Psoas muscle (tissue), 8 donors: ENCODE data around the gene ZNF710. TPM values are rescaled to one million over a fixed set of nuclear protein-coding genes. Genes with fewer than 3 reads are reported as not detected.
"Not testable (repeated sequence)": the region's sequence is repeated elsewhere in the genome, so short reads cannot be mapped to it uniquely, and the experiment has no call there.

ENCODE experiments used
- ATAC-seq, 4 donors: fragments of 200-7000 bp; cut with Tn5 transposase; one replicate each; pipeline ENCODE4 v1.9.1; 2020; ENCODE audit warnings: moderate library complexity in 3 of 4, mild to moderate bottlenecking in 2 of 4
- DNase-seq, 2 donors: peaks; one replicate each; pipeline ENCODE4 v3.0.0-alpha.2; 2020
- H3K27ac ChIP-seq: fragments of 200-600 bp; one replicate; pipeline ENCODE4 v1.8.0; 2022
- H3K27me3 ChIP-seq, 3 donors: fragments of 200-600 bp in 1 of 3; one replicate each; pipeline versions ENCODE4 v1.6.1 to v1.8.0; 2013 to 2022; ENCODE audit warnings: low read length in 2 of 3, mild to moderate bottlenecking in 2 of 3, moderate library complexity in 1 of 3; ENCODE audit not compliant: insufficient read depth in 3 of 3
- H3K36me3 ChIP-seq, 2 donors: fragments of 200-600 bp in 1 of 2; one replicate each; pipeline versions ENCODE4 v1.6.1 to v1.8.0; 2013 to 2022; ENCODE audit warnings: low read depth in 1 of 2, mild to moderate bottlenecking in 1 of 2, moderate library complexity in 1 of 2; ENCODE audit not compliant: insufficient read depth in 1 of 2
- H3K4me1 ChIP-seq: fragments of 200-600 bp; one replicate; pipeline ENCODE4 v1.8.0; 2022
- H3K4me3 ChIP-seq: fragments of 200-600 bp; one replicate; pipeline ENCODE4 v1.8.0; 2022; ENCODE audit warnings: mild to moderate bottlenecking
- H3K9me3 ChIP-seq: fragments of 200-600 bp; one replicate; pipeline ENCODE4 v1.8.0; 2022
- WGBS, 3 donors: extraction: QIAGEN DNeasy Blood & Tissue Kit; methylation state at CpG; one replicate each; pipeline versions ENCODE4 v1.1.6 to v1.1.7; 2013; 5-methylcytosine and 5-hydroxymethylcytosine counted together
- intact Hi-C, 2 donors: fragments of 100-400 bp; cut with DNase I; formaldehyde crosslinking; loops; one replicate each; pipeline versions ENCODE4 v1.11.0 to v1.14.2; 2022
- long read RNA-seq, 2 donors: library from polyadenylated mRNA; unstranded; transcript quantifications; one replicate each; pipeline ENCODE4 v2.0.0, GENCODE V29; 2021
- polyA plus RNA-seq, 3 donors: library from polyadenylated mRNA; stranded (reverse); fragments of 200-250 nt; gene quantifications; one replicate each; pipeline ENCODE4 v1.2.3, GENCODE V29; 2013
- total RNA-seq, 4 donors: library from RNA; stranded (reverse); fragmentation: NEBNext Ultra II Directional in 2 of 4; extraction: Animal tissue kit (Norgen Biotek cat#: 25700) in 2 of 4; gene quantifications; one replicate each; pipeline versions ENCODE4 v1.2.1 to v1.2.4, GENCODE V29; 2021 to 2023
- TF ChIP-seq, protein P1 (sequence below): fragments of 200-600 bp; IDR thresholded peaks from one replicate; pipeline ENCODE4 v1.8.0; 2022; ENCODE audit warnings: antibody characterized with exemption
- donor health status: healthy with polysubstance abuse.
- donor health status: DM: no; HTN: no; CAD: no; lungs with moderate emphysema.
- donor health status: Bipolar disorder and iron deficiency.
- donor health status: healthy.
- donor health status: DM: yes; HTN: yes; CAD: no.
- donor health status: DM: no; HTN: no; CAD: no.
- donor health status: DM: no; HTN: no; CAD: no.
- donor health status: DM: yes; HTN: yes; CAD: no.

The ZNF710 gene, protein sequence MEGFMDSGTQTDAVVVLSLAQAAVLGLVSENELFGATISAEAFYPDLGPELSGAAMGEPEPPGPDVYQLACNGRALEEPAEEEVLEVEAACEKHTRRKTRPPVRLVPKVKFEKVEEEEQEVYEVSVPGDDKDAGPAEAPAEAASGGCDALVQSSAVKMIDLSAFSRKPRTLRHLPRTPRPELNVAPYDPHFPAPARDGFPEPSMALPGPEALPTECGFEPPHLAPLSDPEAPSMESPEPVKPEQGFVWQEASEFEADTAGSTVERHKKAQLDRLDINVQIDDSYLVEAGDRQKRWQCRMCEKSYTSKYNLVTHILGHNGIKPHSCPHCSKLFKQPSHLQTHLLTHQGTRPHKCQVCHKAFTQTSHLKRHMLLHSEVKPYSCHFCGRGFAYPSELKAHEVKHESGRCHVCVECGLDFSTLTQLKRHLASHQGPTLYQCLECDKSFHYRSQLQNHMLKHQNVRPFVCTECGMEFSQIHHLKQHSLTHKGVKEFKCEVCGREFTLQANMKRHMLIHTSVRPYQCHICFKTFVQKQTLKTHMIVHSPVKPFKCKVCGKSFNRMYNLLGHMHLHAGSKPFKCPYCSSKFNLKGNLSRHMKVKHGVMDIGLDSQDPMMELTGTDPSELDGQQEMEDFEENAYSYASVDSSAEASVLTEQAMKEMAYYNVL
- 1 to 10 TPM; 3.1 to 8.1 (median 5.6) TPM for total RNA-seq
- 1 to 10 TPM; 1.3 to 4.5 (median 1.9) TPM for polyA plus RNA-seq
- long read RNA-seq, donor 1, partial matches to known transcripts = 0 of 2 reads
- long read RNA-seq, donor 1, other reads (novel, unspliced or antisense) = 2 of 2 reads
- long read RNA-seq, donor 2, partial matches to known transcripts = 1 of 9 reads
- long read RNA-seq, donor 2, other reads (novel, unspliced or antisense) = 8 of 9 reads

DNA sequence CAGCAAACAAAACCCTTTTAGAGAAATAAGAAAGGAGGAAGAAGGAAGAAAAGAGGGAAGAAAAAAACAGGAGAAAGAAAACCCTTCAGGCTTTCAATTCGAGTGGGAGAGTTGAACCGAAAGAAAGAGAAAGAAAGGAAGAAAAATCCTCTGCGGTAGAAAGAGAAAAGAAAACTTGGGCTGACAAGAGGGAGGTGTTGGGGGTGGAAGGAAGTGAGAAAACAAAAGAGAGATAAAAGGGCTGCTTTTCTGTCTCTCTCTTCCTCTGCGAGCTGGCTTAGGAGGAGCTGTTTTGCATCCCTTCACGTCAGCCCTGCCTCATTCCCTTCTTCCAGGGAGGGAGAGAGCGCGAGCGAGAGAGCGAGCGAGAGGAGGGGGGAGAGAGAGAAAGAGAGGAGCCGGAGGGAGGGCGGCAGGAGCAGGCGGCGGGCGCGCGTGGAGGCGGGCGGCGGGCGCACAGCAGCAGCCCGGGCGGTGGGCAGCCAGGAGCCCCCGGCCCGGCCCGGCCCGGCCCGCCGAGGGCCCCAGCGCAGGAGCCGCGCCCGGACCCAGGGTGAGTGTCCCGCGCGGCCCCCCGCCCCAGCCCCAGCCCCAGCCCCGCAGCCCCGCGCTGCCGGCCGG, at the start of gene ZNF710:
ZNF710 (plus strand) TSS at position 263 of the 621 bp plus-strand sequence. CDS start 65,814 bp downstream, outside the sequence.
- H3K4me1 ChIP-seq = peaks cover 42% of the 10 kb centered on the region
- H3K4me3 ChIP-seq = peak within 1 kb of the TSS; percentile 90
- H3K36me3 ChIP-seq = no peaks in the 10 kb centered on the region
- intact Hi-C loops = loop anchor here in 1 of 2 donors (5.0 kb wide), 1 partner anchor 89 kb away; the partner anchor contains the start of gene ARPIN
- ATAC-seq = peak in 1 of 4 donors; percentile 21
- DNase-seq = peak; percentile 48 to 72
- peak within 1 kb of the TSS; percentile 80 for H3K27ac ChIP-seq
- no peaks in the 10 kb centered on the region for H3K9me3 ChIP-seq
- TF ChIP-seq, protein P1, sequence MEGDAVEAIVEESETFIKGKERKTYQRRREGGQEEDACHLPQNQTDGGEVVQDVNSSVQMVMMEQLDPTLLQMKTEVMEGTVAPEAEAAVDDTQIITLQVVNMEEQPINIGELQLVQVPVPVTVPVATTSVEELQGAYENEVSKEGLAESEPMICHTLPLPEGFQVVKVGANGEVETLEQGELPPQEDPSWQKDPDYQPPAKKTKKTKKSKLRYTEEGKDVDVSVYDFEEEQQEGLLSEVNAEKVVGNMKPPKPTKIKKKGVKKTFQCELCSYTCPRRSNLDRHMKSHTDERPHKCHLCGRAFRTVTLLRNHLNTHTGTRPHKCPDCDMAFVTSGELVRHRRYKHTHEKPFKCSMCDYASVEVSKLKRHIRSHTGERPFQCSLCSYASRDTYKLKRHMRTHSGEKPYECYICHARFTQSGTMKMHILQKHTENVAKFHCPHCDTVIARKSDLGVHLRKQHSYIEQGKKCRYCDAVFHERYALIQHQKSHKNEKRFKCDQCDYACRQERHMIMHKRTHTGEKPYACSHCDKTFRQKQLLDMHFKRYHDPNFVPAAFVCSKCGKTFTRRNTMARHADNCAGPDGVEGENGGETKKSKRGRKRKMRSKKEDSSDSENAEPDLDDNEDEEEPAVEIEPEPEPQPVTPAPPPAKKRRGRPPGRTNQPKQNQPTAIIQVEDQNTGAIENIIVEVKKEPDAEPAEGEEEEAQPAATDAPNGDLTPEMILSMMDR = no peak
- no peaks in the 10 kb centered on the region for H3K27me3 ChIP-seq
- 1 to 5% (median 2%) methylated on average over 8 to 42 of the region's 42 CpGs for WGBS, 3 donors

DNA sequence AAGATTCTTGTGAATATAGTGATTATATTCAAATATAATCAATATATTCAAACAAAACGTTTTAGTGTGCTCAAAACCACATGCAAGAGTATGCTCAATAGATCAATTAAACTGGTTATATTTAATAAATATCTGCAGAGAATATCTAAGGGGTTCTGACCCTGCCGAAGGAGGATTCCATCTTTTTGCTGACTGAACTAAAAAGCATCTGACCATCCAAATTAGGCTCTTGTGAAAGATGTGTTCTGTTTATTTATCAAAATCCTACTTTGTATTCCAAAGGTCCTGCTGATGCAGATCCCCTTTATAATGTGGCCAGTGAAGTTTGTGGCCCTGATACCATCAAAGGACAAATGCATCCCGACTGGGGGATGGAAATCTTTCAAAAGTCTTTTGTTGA, 46.6 kb upstream of the ZNF710 start:
- Histone ChIP-seq H3K4me3 (no peak overlapping the region), H3K4me1 (no peaks in the 10 kb centered on the region), H3K36me3 (no peaks in the 10 kb centered on the region), H3K27me3 (no peaks in the 10 kb centered on the region), H3K27ac (no peak overlapping the region), H3K9me3 (no peaks in the 10 kb centered on the region)
- WGBS, 3 donors = 51 to 55% (median 52%) methylated on average over 3 of the region's 3 CpGs
- TF ChIP-seq, protein P1 = no peak
- DNase-seq = no peak
- intact Hi-C loops = no loop called here
- no peak for ATAC-seq

DNA sequence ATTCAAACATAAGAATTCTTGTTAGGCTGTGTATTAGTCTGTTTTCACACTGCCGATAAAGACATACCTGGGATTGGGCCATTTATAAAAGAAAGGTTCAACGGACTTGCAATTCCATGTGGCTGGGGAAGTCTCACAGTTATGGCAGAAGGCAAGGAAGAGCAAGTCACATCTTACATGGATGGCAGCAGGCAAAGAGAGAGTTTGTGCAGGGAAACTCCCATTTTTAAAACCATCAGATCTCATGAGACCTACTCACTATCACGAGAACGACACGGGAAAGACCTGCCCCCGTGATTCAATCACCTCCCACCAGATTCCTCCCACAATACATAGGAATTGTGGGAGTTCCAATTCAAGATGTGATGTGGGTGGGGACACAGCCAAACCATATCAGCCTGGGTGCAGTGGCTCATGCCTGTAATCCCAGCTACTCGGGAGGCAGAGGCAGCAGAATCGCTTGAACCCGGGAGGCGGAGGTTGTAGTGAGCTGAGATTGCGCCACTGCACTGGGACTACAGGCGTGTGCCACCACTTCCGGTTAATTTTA, 45.6 kb upstream of the ZNF710 start:
- H3K36me3 ChIP-seq, H3K9me3 ChIP-seq, H3K4me3 ChIP-seq, H3K4me1 ChIP-seq, ATAC-seq, intact Hi-C loops, H3K27me3 ChIP-seq, DNase-seq, H3K27ac ChIP-seq: not testable (repeated sequence)
- WGBS, 3 donors = 87 to 90% (median 90%) methylated on average over 13 of the region's 13 CpGs

DNA sequence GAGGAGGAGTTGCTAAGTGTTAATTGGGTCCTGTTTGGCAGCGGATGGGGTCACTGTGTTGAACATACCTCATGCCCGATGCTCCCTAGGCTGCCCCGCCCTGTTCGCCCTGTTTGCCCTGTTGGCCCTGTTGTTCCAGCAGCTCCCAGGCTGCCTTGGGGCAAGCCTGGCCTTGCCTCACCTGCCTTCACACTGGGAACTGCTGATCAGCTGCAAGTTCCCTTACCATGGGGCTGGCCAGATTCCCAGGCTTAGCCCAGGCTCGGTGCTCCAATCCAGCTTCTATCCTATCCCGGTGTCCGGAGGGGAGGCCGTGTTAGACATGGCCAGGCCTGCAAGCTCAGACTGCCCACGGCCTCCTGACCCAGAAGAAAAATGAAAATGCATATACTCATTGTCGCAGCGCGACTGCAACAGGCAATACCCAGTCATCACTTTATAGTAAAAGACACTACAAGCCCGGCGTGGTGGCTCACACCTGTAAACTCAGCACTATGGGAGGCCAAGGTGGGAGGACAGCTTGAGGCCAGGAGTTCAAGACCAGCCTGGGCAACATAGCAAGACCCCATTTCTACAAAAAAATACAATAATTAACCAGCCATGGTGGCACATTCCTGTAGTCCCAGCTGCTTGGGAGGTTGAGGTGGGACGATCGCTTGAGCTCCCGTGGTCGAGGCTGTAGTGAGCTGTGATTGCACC, 42.9 kb upstream of the ZNF710 start:
- Histone ChIP-seq H3K4me1 (no peaks in the 10 kb centered on the region), H3K9me3 (no peaks in the 10 kb centered on the region), H3K27ac (no peak overlapping the region), H3K36me3 (no peaks in the 10 kb centered on the region), H3K4me3 (no peak overlapping the region), H3K27me3 (no peaks in the 10 kb centered on the region)
- no peak for ATAC-seq
- intact Hi-C loops = no loop called here
- 79 to 82% (median 82%) methylated on average over 18 of the region's 18 CpGs for WGBS, 3 donors
- DNase-seq = no peak
- TF ChIP-seq, protein P1 = no peak
